Suprapubic skin (tissue), 4 donors: ENCODE measurements around the gene TPD52L1. TPM values are rescaled to one million over a fixed set of nuclear protein-coding genes. Genes with fewer than 3 reads are reported as not detected.
"Not testable (repeated sequence)": the region's sequence is repeated elsewhere in the genome, so short reads cannot be mapped to it uniquely, and the experiment has no call there.

Experiments
- DNase-seq, 2 donors: peaks; one replicate each; pipeline ENCODE4 v3.0.0-alpha.2; 2019; ENCODE audit warnings: low spot score in 2 of 2
- H3K27ac ChIP-seq: fragments of 200-600 bp; sonication (generic); one replicate; pipeline ENCODE4 v1.5.1; 2019
- H3K27me3 ChIP-seq: fragments of 200-600 bp; sonication (generic); one replicate; pipeline ENCODE4 v1.5.1; 2019
- H3K36me3 ChIP-seq: fragments of 200-600 bp; sonication (generic); one replicate; pipeline ENCODE4 v1.5.1; 2019
- H3K4me1 ChIP-seq: fragments of 200-600 bp; sonication (generic); one replicate; pipeline ENCODE4 v1.5.1; 2019
- H3K4me3 ChIP-seq: fragments of 200-600 bp; sonication (generic); one replicate; pipeline ENCODE4 v1.5.1; 2019; ENCODE audit warnings: mild to moderate bottlenecking
- H3K9me3 ChIP-seq: fragments of 200-600 bp; sonication (generic); one replicate; pipeline ENCODE4 v1.5.1; 2019
- CTCF ChIP-seq, 2 donors: fragments of 200-600 bp in 1 of 2; fragments of 450-650 bp in 1 of 2; sonication (generic) in 1 of 2; IDR thresholded peaks; one replicate each; pipeline ENCODE4 v1.5.1; 2016 to 2019; ENCODE audit warnings: antibody characterized with exemption in 2 of 2, mild to moderate bottlenecking in 1 of 2, moderate library complexity in 1 of 2
- EP300 ChIP-seq: sonication (generic); formaldehyde crosslinking; IDR thresholded peaks from one replicate; pipeline ENCODE4 v1.6.1; 2017; ENCODE audit warnings: antibody characterized with exemption
- POLR2A ChIP-seq, 2 donors: fragments of 450-650 bp; IDR thresholded peaks; one replicate each; pipeline ENCODE4 v1.6.1; 2017; ENCODE audit warnings: antibody characterized with exemption in 2 of 2, mild to moderate bottlenecking in 2 of 2, moderate library complexity in 2 of 2
- POLR2AphosphoS5 ChIP-seq, 3 donors: sonication (generic); formaldehyde crosslinking; IDR thresholded peaks; one replicate each; pipeline ENCODE4 v1.6.1; 2017; ENCODE audit warnings: antibody characterized with exemption in 3 of 3
- WGBS: methylation state at CpG from one replicate; pipeline ENCODE4 v1.1.5; 2018; 5-methylcytosine and 5-hydroxymethylcytosine counted together
- total RNA-seq, 4 donors: library from RNA; depleted of rRNA; stranded (reverse); fragments of >200 nt; gene quantifications; one replicate each; pipeline ENCODE4 v1.1.0, GENCODE V29; 2016

TPD52L1 gene
- total RNA-seq, 4 donors from 2014 or later, result 146 to 202 (median 190) TPM

- DNase-seq, result no peak
- Histone ChIP-seq H3K27me3 (no peaks in the 10 kb centered on the region), H3K4me1 (peaks cover 16% of the 10 kb centered on the region), H3K9me3 (no peaks in the 10 kb centered on the region), H3K36me3 (no peaks in the 10 kb centered on the region), H3K27ac (no peak overlapping the region), H3K4me3 (no peak overlapping the region)
- WGBS, result 80% methylated on average over 9 of the region's 9 CpGs
- TF ChIP-seq CTCF (IDR thresholded peaks at IDR 0.05) (no peak), POLR2A (IDR thresholded peaks at IDR 0.05) (no peak), EP300 (no peak), POLR2AphosphoS5 (IDR thresholded peaks at IDR 0.05) (no peak)
Observed at GRCh38 chr6:125157725-125158124, 4.2 kb downstream of the TPD52L1 start.

GRCh38 chr6:125163339-125163738 lies 9.8 kb downstream of the TPD52L1 start:
- not testable (repeated sequence) for H3K36me3 ChIP-seq, H3K27me3 ChIP-seq, H3K9me3 ChIP-seq, DNase-seq, H3K4me1 ChIP-seq, H3K27ac ChIP-seq, H3K4me3 ChIP-seq
- WGBS, result 94% methylated on average over 4 of the region's 4 CpGs

- Histone ChIP-seq H3K9me3 (no peaks in the 10 kb centered on the region), H3K27ac (no peak overlapping the region), H3K4me3 (no peak overlapping the region), H3K27me3 (no peaks in the 10 kb centered on the region), H3K4me1 (peaks cover 1% of the 10 kb centered on the region), H3K36me3 (no peaks in the 10 kb centered on the region)
- TF ChIP-seq POLR2AphosphoS5 (IDR thresholded peaks at IDR 0.05) (no peak), EP300 (no peak), CTCF (IDR thresholded peaks at IDR 0.05) (no peak), POLR2A (IDR thresholded peaks at IDR 0.05) (no peak)
- WGBS, result 88% methylated on average over 1 of the region's 1 CpG
- no peak for DNase-seq
Observed at GRCh38 chr6:125163811-125164210, 10.2 kb downstream of the TPD52L1 start.

GRCh38 chr6:125164696-125165095 lies 11.1 kb downstream of the TPD52L1 start:
- Histone ChIP-seq H3K4me1 (peaks cover 10% of the 10 kb centered on the region), H3K27me3 (no peaks in the 10 kb centered on the region), H3K9me3 (no peaks in the 10 kb centered on the region), H3K4me3 (no peak overlapping the region), H3K36me3 (no peaks in the 10 kb centered on the region), H3K27ac (no peak overlapping the region)
- 84% methylated on average over 4 of the region's 4 CpGs for WGBS
- no peak for DNase-seq
- no peak for TF ChIP-seq EP300
- TF ChIP-seq POLR2A (IDR thresholded peaks at IDR 0.05), result no peak
- TF ChIP-seq POLR2AphosphoS5 (IDR thresholded peaks at IDR 0.05), result no peak
- no peak for TF ChIP-seq CTCF (IDR thresholded peaks at IDR 0.05)

GRCh38 chr6:125165256-125165655 lies 11.7 kb downstream of the TPD52L1 start:
- no peak for DNase-seq
- Histone ChIP-seq H3K9me3 (no peaks in the 10 kb centered on the region), H3K27ac (no peak overlapping the region), H3K27me3 (no peaks in the 10 kb centered on the region), H3K4me3 (no peak overlapping the region), H3K36me3 (no peaks in the 10 kb centered on the region), H3K4me1 (peaks cover 16% of the 10 kb centered on the region)
- no peak for TF ChIP-seq POLR2A (IDR thresholded peaks at IDR 0.05)
- no peak for TF ChIP-seq POLR2AphosphoS5 (IDR thresholded peaks at IDR 0.05)
- TF ChIP-seq CTCF (IDR thresholded peaks at IDR 0.05), result no peak
- TF ChIP-seq EP300, result no peak
- WGBS, result 54% methylated on average over 1 of the region's 1 CpG

GRCh38 chr6:125165776-125166175 lies 12.2 kb downstream of the TPD52L1 start:
- WGBS, result 89% methylated on average over 4 of the region's 4 CpGs
- DNase-seq, result no peak
- TF ChIP-seq EP300, result no peak
- TF ChIP-seq POLR2A (IDR thresholded peaks at IDR 0.05), result no peak
- no peak for TF ChIP-seq CTCF (IDR thresholded peaks at IDR 0.05)
- TF ChIP-seq POLR2AphosphoS5 (IDR thresholded peaks at IDR 0.05), result no peak
- H3K9me3 ChIP-seq, result no peaks in the 10 kb centered on the region
- no peak overlapping the region for H3K27ac ChIP-seq
- no peaks in the 10 kb centered on the region for H3K27me3 ChIP-seq
- no peak overlapping the region for H3K4me3 ChIP-seq
- no peaks in the 10 kb centered on the region for H3K36me3 ChIP-seq
- H3K4me1 ChIP-seq, result peaks cover 21% of the 10 kb centered on the region
